NCI-H2081 (cell line): ENCODE measurements around the gene DENND5B.
"Not testable (repeated sequence)": the region's sequence is repeated elsewhere in the genome, so short reads cannot be mapped to it uniquely, and the experiment has no call there.

Experiments
- DNase-seq, 2 experiments: peaks; one replicate each; lab custom pipeline; 2025; lab: John Stamatoyannopoulos, UW

DENND5B gene

DNA sequence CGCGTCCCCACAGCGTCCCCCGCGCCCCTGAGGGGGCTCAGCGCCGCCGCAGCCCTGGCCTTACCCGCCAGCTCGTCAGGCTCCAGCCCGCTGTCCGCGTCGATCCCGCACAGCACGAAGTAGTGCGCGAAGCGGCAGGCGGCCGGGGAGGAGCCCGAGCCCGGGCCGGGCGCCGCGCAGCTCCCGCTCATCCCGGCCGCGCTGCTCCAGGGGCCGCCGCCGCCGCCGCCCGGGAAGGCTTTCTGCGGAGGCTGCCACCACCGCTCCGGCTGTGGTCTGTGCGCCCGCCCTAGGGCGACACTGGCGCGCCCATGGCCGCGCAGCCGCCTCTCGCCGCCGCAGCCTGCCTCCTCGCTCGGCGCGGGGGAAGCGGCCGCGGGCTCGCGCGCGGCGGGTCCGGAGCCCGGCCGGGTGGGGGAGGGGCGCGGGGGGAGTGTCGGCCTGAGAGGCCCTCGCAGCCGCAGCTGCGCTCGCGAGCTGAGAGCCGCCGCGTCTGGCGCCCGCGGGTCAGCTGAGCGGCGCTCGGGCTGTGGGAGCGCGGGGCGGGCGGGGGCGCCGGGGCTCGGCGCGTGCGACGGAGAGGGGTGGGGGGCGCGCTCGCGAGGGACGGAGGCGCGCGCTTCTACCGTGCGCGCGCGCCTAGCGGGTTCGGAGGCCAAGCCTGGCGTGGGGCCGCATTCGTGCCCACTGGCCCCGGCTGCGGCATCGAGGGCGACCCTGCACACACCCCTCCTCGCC lies at the start of gene DENND5B:
TSS of gene DENND5B (minus strand) at position 495 of the 738 bp plus-strand sequence. CDS start at position 191, 304 bp downstream.
- DNase-seq: peak; percentile 58 to 68

DNA sequence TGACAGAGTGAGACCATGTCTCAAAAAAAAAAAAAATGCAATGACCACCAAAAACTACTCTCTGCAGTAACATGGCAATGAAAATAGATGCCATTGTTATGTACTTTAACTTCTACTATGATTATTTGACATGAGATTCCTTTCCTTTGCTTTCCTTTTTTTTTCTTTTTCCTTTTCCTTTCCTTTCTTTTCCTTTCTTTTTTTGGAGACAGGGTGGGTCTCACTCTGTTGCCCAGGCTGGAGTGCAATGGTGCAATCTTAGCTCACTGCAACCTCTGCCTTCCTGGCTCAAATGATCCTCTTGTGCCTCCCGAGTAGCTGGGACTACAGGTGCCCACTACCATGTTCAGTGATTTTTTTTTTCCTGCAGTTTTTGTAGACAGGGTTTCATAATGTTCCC lies 43.7 kb upstream of the DENND5B start:
- no peak for DNase-seq

DNA sequence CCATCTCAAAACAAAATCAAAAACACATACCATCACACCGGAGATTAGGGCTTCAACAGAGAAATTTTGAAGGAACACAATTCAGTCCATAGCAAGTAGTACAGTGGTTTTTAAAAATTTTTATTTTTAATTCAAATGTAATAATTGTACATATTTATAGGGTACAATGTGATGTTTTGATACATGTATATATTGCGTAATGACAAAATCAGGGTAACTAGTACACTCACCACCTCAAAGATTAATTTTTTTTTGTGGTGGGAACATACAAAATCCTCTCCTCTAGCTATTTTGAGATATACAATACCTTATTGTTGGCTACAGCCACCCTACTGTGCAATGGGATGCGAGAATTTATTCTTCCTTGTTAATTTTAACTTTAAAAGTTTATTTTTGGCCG lies 42.5 kb upstream of the DENND5B start:
- no peak for DNase-seq

DNA sequence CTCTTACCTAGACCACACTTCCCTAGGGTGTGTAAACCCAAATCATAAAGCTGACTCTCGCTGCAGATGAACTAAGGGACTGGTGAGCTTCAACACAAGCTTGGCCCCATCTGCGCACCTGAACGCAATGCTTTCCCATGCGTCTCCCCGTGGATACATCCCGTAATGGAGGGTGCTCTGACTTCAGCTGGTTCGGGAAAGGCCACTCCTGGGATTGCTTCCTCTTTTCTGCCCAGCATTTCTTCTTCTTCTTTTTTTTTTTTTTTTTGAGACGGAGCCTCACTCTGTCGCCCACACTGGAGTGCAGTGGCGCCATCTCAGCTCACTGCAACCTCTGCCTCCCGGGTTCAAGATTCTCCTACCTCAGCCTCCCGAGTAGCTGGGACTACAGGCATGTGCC lies 40.9 kb upstream of the DENND5B start:
- no peak for DNase-seq

DNA sequence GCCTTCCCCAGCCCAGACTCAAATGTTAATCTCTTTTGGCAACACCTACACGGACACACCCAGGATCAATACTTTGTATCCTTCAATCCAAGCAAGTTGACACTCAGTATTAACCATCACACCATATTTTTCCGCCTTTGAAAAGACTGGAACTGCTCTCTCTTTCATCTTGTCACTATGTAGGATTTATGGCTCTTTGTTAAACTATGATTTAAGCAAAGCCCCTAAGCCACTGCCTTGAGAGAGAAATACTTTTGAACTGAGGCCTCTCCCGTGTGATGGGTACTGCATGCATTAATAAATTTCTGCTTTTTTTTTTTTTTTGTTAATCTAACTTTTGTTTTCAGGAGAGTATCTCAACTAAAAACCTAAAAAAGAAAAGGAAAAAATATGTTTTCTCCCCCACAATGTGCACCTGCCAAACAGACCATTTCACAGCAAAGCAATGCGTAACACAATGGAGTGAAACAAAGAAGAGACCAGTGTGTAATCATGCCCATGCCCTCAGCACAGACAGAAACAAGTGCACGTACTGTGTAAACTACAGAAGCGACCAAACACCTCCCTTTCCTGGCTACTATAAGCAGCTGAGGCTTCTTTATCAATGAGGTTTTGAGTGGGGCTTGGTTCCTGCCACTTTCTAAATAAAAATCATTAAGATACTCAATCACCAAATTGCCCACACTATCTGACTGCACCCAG lies 40.2 kb upstream of the DENND5B start:
- DNase-seq: no peak

DNA sequence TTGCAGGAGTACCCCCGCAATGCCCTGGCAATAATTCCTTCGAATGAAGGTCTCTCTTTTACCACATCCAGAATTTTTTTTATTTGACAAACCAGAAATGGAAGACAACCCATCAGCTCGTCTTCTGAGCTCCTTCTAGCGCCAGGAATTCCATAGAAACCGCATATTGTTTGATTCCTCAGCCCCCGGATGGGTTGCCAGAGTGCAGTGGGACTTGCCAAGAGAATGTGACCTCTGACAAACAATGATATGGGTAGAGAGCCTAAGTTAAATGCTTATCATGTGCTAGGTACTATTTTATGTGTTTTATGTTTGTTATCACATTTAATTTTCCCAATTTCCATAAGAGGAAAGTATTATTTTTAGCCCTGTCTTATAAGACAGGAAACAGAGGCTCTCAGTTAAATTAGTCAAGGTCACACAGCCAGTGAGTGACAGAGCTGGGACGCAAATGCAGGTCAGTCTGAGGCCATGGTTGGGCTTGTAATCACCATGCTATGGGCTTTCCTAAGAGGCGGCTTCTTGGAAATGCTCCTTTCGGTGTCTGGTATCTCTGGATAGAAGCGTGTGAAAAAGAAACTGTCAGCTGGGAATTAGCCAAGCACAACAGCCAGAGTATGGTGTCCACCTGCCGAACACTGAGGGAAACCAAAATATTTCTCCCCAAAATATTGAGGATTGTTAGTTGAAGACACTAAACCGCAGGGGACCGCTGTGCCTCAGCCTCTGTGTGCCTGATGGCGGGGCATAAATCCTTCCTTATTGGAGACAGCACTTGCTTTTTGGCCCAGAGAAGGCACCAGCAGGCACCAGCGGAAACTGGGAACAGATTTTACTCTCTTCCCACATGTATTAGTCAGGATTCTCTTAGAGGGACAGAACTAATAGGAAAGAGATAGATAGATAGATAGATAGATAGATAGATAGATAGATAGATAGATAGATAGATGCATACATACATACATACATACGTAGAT lies 39.1 kb upstream of the DENND5B start:
- no peak for DNase-seq

DNA sequence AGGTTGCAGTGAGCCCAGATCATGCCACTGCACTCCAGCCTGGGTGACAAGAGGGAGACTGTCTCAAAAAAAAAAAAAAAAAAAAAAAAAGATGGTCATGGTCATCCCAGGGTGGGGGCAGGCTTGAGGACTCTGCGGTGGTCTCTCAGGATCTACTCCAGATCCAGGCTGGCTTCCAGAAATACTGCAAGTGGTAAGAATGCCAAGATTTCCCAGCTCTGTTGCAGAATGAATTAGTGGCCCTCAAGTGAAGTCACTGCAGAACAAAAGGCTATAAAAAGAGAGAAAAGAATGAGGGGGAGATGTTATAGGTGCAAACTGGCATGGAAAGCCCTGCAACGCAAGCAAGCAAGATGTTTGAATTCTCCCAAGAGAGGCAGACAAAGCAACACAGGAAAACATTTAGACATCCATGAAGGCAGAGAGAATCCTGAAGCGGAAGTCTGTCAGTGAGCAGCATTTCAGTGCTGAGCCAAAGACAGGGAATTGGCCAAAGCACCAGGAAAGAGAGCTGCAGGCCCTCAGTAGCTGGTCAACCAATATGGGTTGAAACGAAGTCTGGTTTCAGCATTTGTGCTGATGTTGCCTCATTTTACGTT lies 36.6 kb upstream of the DENND5B start:
- no peak for DNase-seq

DNA sequence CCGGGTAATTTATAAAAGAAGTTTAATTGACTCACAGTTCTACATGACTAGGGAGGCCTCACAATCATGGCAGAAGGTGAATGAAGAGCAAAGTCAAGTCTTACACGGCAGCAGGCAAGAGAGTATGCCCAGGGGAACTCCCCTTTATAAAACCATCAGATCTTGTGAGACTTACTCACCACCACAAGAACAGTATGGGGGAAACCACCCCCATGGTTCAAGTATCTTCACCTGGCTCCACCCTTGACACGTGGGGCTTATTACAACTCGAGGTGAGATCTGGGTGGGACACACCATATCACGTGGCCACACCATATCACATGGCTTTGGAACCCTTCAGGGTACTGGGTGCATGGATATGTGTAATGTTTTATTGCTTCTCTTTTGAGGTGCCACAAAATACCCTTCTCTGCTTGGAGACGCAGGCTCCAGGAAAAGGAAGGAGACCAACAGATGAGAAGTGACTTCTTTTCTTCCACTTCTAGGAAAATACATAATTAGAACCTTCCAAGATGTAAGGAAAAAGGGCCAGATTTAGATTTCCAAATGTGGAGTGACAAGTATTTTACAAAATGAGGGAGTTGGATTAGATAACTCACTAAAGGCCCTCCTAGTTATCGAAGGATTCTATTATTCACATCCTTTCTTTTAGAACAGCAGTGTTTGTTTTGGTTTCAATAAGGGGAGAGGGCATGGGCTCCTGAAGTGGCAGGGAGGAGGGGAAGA lies 35.5 kb upstream of the DENND5B start:
- no peak for DNase-seq

DNA sequence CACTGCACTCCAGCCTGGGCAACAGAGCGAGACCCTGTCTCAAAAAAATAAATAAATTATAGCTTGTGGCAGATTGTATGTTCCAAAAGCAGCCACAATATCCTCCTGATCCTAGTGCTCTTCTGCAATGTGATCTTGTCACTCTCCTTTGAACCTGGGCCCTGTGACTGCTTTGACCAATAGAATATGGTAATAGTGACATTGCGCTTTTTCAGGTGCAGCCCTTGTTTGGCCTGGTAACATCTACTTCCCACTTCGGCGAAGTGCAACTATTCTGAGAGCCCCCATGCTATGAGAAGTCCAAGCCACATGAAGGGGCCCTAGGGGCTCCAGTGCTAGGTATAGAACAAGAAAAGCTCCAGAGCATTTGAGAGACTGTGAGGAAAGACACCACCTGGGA lies 31.1 kb upstream of the DENND5B start:
- no peak for DNase-seq

DNA sequence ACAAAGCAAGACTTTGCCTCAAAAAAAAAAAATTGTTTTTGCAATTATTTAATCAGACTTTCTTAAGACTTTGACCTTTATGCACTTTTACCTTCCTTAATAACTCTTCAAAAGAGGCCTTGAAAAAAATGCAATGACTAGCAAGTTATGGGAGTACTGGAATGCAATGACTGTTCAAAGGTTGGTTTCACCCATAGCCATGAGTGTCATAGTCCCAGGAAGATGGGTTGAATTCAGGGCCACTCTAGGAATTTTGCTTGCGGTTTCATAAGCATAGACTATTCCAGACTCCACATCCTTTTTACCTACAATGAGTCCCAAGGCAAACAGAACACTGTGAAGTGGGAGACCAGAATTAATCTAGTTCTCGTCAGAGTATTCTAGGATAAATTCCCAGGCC lies 29.4 kb upstream of the DENND5B start:
- no peak for DNase-seq

DNA sequence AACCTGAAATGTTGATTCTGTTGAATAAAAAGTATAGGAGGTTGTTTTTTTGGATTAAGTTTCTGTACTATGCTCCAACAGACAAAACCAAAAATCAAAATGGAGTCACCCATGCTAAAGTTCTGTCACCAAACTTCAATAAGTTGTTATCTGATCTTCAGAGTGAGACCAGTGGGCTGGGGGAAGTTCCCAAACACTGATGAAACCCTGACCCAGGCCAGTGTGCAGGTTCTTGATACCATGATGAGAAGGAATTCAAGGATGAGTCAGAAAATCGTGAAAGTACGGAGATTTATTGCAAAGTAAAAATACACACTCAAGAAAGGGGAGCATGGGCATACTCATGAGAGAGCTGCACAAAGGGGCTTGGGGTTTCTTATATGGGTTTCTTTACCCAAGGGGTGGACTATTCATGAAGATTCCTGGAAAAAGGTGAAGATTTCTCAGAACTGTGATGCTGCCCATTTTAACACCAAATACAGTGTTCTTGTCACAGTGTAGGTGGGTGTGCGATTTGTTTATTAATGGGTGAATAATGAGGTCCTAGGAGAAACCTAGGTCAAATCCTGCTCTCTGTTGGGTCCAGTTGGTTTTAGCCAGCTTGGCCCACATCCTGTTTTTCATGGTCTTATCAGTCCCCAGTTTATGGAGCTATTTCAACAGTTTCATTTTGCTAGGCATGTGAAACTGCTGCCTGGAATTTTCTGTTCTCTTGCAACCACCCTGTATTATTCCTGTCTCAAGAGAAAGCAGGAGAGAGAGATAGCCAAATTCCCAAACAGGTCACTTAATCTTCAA lies 27.5 kb upstream of the DENND5B start:
- no peak for DNase-seq

DNA sequence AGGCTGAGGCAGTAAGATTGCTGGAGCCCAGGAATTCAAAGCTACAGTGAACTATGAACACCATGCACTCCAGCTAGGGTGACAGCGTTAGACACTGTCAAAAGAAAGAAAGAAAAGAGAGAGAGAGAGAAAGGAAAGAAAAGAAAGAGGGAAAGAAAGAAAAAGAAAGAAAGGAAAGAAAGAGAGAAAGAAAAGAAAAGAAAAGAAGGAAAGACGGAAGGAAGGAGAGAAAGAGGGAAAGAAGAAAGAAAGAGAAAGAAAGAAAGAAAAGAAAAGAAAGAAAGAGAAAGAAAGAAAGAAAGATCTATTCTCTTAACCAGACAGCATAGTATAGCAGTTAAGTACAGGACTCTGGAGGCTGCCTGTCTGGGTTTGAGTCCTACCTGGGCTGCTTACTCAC lies 21.9 kb upstream of the DENND5B start:
- DNase-seq: no peak

DNA sequence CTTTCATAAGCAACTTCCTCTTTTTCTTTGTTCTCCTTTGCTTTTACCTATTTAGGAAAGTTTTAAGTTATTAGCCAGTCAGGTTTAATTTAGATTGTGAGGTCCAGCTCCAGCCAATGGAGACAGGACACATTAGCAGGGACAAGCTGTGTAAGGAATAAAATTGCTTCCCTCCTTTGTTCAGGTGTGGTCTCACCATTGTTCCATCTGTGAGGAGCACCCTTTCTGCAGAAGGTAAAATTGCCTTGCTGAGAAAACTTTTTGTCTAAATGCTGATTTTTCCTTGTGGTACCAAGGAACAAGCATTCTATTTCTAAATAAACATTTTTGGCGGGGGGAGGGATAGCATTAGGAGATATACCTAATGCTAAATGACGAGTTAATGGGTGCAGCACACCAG lies 17.4 kb upstream of the DENND5B start:
- not testable (repeated sequence) for DNase-seq

DNA sequence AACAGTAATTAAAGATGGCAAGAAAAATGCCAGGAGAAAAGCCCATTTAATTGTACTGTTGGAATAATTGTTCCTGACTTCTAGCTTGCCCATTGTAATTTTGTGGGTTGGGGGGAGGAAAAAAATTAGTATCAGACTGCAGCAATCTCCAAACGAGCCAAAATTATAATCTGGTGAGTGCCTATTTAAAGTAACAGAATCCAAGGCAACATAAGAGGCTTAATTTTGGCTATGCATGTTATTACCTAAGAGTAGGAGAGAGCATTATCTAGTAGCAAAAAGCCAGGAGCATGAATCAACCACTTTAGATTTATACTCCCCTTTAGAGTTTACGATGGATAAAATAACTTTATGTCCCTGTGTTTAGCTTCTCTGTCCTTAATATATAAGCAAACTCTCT lies 14.6 kb upstream of the DENND5B start:
- DNase-seq: no peak

DNA sequence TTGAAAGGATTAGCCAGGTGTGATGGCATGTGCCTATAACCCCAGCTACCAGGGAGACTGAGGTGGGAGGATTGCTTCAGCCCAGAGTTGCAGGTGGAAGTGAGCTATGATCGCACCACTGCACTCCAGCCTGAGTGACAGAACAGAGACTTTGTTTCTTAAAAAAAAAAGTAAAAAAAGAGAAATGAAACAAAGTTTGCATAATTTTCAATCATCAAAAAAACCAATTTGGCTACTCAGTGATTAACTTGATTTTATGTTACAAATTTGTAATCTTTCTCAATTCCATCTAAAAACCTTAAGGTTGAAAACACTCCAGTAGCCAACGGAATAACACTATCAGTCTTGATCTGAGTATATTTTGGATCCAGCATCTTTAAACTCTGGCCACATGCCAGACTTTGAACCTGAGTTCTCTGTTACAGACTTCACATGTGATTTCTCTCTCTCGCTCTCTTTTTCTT lies 12.6 kb upstream of the DENND5B start:
- DNase-seq: no peak

DNA sequence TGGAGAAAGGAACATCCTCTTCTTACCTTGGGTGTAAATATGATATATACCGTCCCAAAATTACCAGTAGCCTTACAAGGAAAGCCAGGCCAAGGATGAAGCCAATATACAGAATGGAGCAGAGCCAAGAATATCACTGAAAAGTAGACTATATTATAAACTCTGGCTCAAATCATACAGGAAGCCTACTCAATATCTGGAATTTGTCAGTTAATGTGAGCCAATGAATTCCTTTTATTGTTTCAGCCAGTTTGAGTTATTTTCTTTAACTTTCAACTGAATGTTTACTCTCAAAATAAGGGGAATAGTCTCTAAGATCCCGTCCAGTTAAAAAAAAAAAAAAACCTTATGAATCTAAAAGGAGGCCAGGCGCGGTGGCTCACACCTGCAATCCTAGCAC lies 9.8 kb upstream of the DENND5B start:
- no peak for DNase-seq

DNA sequence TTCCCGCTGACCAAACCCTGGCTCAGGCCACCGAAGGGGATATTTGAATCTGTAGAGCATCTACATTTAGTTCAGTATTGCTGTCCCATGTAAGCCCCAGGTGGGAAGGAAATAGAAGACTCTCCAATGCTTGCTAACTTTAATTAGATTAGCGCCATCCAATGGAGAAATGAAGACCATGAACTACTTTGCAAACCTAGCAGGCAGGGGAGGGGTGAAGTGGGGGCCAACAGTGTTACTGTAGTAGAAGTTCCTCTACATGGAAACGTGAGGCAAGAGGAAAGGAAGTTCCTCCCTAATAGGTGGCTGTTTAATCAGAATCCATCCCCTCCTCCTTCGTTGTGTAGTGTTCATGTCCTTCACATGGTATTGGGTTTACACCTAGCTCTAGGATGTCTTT lies 9.3 kb upstream of the DENND5B start:
- DNase-seq: no peak

DNA sequence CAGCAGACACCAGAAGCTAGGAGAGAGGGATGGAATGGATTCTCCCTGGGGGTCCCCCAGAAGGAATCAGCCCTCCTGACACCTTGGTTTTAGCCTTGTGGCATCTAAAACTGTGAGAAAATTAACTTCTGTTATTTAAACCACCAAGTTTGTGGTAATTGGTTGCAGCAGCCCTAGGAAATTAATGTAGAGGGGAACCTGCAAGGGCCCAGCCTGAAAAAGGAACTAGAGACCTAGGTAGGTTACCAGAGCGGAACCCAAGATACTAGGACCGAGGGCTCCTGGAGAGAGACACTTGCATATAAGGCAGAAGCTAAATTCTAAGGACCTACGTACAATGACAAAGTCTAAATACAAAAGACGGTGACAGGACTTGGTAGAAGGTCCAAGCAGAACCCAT lies 8.1 kb upstream of the DENND5B start:
- DNase-seq: no peak

DNA sequence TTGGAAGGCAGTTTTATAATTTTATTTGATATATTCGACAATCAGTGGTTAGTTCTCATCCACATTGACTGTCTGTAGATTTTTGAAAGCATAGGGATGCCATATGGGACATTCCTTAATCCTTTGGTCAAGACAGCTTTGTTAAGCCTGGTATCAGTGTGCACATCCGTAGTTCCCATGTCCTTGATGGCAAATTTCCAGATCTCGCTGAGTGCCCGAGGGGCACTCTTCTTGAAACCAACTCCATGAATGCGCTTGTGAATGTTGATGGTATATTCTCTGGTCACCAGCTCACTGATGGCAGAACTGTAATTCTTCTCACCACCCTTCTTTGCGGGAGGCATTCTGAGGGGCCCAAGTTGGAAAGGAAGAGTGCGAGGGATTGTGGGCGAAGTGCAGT lies 6.1 kb upstream of the DENND5B start:
- DNase-seq: no peak

DNA sequence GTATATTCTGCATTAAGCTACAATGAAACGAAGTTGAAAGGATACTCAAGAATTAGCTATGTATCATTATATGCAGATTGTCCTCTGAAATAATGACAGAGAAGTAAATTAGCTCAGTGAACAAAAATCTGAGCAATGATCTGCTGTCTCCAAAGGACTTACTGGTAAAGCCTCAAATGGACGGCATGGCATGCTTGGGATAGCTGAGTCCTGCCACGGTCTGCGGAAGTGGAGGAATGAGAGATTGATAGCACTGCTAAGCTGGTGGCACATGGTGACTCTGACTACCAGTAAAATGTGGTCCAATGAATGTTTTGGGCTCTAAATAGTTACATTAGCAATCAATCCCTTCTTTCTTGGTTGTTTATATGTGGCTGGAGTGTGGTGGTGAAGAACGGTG lies 3.7 kb upstream of the DENND5B start:
- DNase-seq: no peak
